SK-N-SH treated with all-trans-retinoic acid at 6 μM for 48 hours (cell line): ENCODE results near the gene PRPF19.

Experiments
- ATAC-seq: fragments of 200-7000 bp; cut with Tn5 transposase; 3 replicates; pipeline ENCODE4 v1.9.1; 2020; ENCODE audit warnings: mild to moderate bottlenecking, moderate library complexity
- ARNTL ChIP-seq: fragments of 450-650 bp; formaldehyde crosslinking; IDR thresholded peaks from 2 replicates; pipeline ENCODE4 v1.5.0; 2020; ENCODE audit warnings: low read depth, mild to moderate bottlenecking, moderate library complexity, borderline replicate concordance
- BACH2 ChIP-seq: fragments of 250-450 bp; sonication (Bioruptor Pico); IDR thresholded peaks from 2 replicates; pipeline ENCODE4 v1.9.0; 2021; ENCODE audit warnings: mild to moderate bottlenecking, borderline replicate concordance
- CSDC2 ChIP-seq: fragments of 250-450 bp; sonication (Bioruptor Pico); IDR thresholded peaks from 2 replicates; pipeline ENCODE4 v1.5.0; 2020; ENCODE audit warnings: mild to moderate bottlenecking, moderate library complexity
- CSRNP3 ChIP-seq: fragments of 250-450 bp; sonication (Bioruptor Pico); IDR thresholded peaks from 2 replicates; pipeline ENCODE4 v1.5.1; 2021; ENCODE audit warnings: mild to moderate bottlenecking, moderate library complexity
- ESRRG ChIP-seq: fragments of 250-450 bp; sonication (Bioruptor Pico); IDR thresholded peaks from 2 replicates; pipeline ENCODE4 v1.6.1; 2021; ENCODE audit warnings: mild to moderate bottlenecking
- GLIS3 ChIP-seq: fragments of 250-450 bp; sonication (Bioruptor Pico); IDR thresholded peaks from 2 replicates; pipeline ENCODE4 v1.5.0; 2020; ENCODE audit warnings: mild to moderate bottlenecking, moderate library complexity
- ISL1 ChIP-seq: fragments of 250-450 bp; sonication (Bioruptor Pico); IDR thresholded peaks from 2 replicates; pipeline ENCODE4 v2.1.2; 2022; ENCODE audit warnings: mild to moderate bottlenecking, moderate library complexity
- OSR1 ChIP-seq: fragments of 250-450 bp; sonication (Bioruptor Pico); IDR thresholded peaks from 2 replicates; pipeline ENCODE4 v1.8.0; 2022; ENCODE audit warnings: moderate library complexity, mild to moderate bottlenecking, inconsistent platforms
- PATZ1 ChIP-seq: fragments of 250-450 bp; sonication (Bioruptor Pico); IDR thresholded peaks from 2 replicates; pipeline ENCODE4 v1.8.0; 2020; ENCODE audit warnings: mild to moderate bottlenecking, moderate library complexity, borderline replicate concordance
- POU6F1 ChIP-seq: fragments of 250-450 bp; sonication (Bioruptor Pico); IDR thresholded peaks from 2 replicates; pipeline ENCODE4 v1.8.0; 2021; ENCODE audit warnings: low read depth, mild to moderate bottlenecking, moderate library complexity, borderline replicate concordance
- PPARA ChIP-seq: fragments of 250-450 bp; sonication (Bioruptor Pico); IDR thresholded peaks from 2 replicates; pipeline ENCODE4 v1.5.0; 2020; ENCODE audit warnings: mild to moderate bottlenecking, borderline replicate concordance
- SNAI2 ChIP-seq: fragments of 250-450 bp; sonication (Bioruptor Pico); IDR thresholded peaks from 2 replicates; pipeline ENCODE4 v1.5.0; 2020; ENCODE audit warnings: mild to moderate bottlenecking, moderate library complexity
- TOX ChIP-seq: fragments of 250-450 bp; sonication (Bioruptor Pico); IDR thresholded peaks from 2 replicates; pipeline ENCODE4 v1.8.0; 2021; ENCODE audit warnings: mild to moderate bottlenecking, moderate library complexity, borderline replicate concordance
- TSHZ2 ChIP-seq: fragments of 250-450 bp; sonication (Bioruptor Pico); IDR thresholded peaks from 2 replicates; pipeline ENCODE4 v1.5.0; 2020; ENCODE audit warnings: mild to moderate bottlenecking, moderate library complexity
- ZC3H10 ChIP-seq: fragments of 250-450 bp; sonication (Bioruptor Pico); IDR thresholded peaks from 2 replicates; pipeline ENCODE4 v1.5.1; 2021; ENCODE audit warnings: mild to moderate bottlenecking, moderate library complexity
- ZFP3 ChIP-seq: fragments of 250-450 bp; sonication (Bioruptor Pico); IDR thresholded peaks from 2 replicates; pipeline ENCODE4 v1.5.0; 2020; ENCODE audit warnings: mild to moderate bottlenecking, moderate library complexity
- ZFP30 ChIP-seq: fragments of 450-650 bp; formaldehyde crosslinking; IDR thresholded peaks from 2 replicates; pipeline ENCODE4 v1.5.0; 2022; ENCODE audit warnings: mild to moderate bottlenecking, moderate library complexity
- ZNF565 ChIP-seq: fragments of 450-650 bp; formaldehyde crosslinking; conservative IDR thresholded peaks from 2 replicates; pipeline ENCODE4 v1.5.0; 2020; ENCODE audit warnings: low read depth, mild to moderate bottlenecking, moderate library complexity
- ZNF70 ChIP-seq: fragments of 450-650 bp; formaldehyde crosslinking; IDR thresholded peaks from 2 replicates; pipeline ENCODE4 v1.5.0; 2020; ENCODE audit warnings: mild to moderate bottlenecking, moderate library complexity
- ZNF8 ChIP-seq: fragments of 450-650 bp; formaldehyde crosslinking; IDR thresholded peaks from 2 replicates; pipeline ENCODE4 v1.5.0; 2020; ENCODE audit warnings: mild to moderate bottlenecking, moderate library complexity

Gene PRPF19

GRCh38 chr11:60913793-60914632 is 7.6 kb upstream of the PRPF19 start, which contains the start of gene TMEM109:
TMEM109 (plus strand) TSS chr11:60914158; CDS start chr11:60919694, 5,536 bp downstream.
- TF ChIP-seq ESRRG (CRISPR knock-in tag) (no peak), OSR1 (no peak), ZNF565 (CRISPR knock-in tag) (no peak), SNAI2 (CRISPR knock-in tag) (no peak), BACH2 (CRISPR knock-in tag) (no peak), CSDC2 (CRISPR knock-in tag) (no peak), ZNF70 (CRISPR knock-in tag) (no peak), PATZ1 (CRISPR knock-in tag) (no peak), ARNTL (no peak), TSHZ2 (CRISPR knock-in tag) (no peak)
- peak; percentile 87 for ATAC-seq

- no peak for TF ChIP-seq ZFP30 (CRISPR knock-in tag)
- no peak for TF ChIP-seq ZNF565 (CRISPR knock-in tag)
- TF ChIP-seq ZFP3 (CRISPR knock-in tag): no peak
- no peak for TF ChIP-seq ZNF8 (CRISPR knock-in tag)
- no peak for ATAC-seq
Measured at GRCh38 chr11:60912851-60913528, 6.6 kb upstream of the PRPF19 start.

- ATAC-seq: no peak
- TF ChIP-seq PPARA (CRISPR knock-in tag) (no peak), GLIS3 (CRISPR knock-in tag) (no peak), POU6F1 (no peak), ZFP30 (CRISPR knock-in tag) (no peak), ZFP3 (CRISPR knock-in tag) (no peak), ZNF70 (CRISPR knock-in tag) (no peak)
Measured at GRCh38 chr11:60912223-60912850, 6.0 kb upstream of the PRPF19 start.

GRCh38 chr11:60910711-60911380 is 4.5 kb upstream of the PRPF19 start:
- ATAC-seq: no peak
- TF ChIP-seq ZFP30 (CRISPR knock-in tag) (no peak), CSRNP3 (CRISPR knock-in tag) (no peak), CSDC2 (CRISPR knock-in tag) (no peak), ZFP3 (CRISPR knock-in tag) (no peak), TOX (no peak), ZNF70 (CRISPR knock-in tag) (no peak), ZC3H10 (CRISPR knock-in tag) (no peak), PPARA (CRISPR knock-in tag) (no peak), TSHZ2 (CRISPR knock-in tag) (no peak), OSR1 (no peak), PATZ1 (CRISPR knock-in tag) (no peak), ISL1 (CRISPR knock-in tag) (no peak)
